Stimulated activated CD4-positive, alpha-beta T cell treated with anti-CD3 and anti-CD28 coated beads, Interleukin-1b, Interleukin-23, amount 100 ng/mL, for 24 hours (primary cell): Measurements from ENCODE around the gene CD300A.

Experiments
- DNase-seq, 4 experiments: peaks; one replicate each; pipeline ENCODE4 v3.0.0-alpha.2; 2020; ENCODE audit warnings: low read depth in 4 of 4, low spot score in 1 of 4

The CD300A gene

DNA sequence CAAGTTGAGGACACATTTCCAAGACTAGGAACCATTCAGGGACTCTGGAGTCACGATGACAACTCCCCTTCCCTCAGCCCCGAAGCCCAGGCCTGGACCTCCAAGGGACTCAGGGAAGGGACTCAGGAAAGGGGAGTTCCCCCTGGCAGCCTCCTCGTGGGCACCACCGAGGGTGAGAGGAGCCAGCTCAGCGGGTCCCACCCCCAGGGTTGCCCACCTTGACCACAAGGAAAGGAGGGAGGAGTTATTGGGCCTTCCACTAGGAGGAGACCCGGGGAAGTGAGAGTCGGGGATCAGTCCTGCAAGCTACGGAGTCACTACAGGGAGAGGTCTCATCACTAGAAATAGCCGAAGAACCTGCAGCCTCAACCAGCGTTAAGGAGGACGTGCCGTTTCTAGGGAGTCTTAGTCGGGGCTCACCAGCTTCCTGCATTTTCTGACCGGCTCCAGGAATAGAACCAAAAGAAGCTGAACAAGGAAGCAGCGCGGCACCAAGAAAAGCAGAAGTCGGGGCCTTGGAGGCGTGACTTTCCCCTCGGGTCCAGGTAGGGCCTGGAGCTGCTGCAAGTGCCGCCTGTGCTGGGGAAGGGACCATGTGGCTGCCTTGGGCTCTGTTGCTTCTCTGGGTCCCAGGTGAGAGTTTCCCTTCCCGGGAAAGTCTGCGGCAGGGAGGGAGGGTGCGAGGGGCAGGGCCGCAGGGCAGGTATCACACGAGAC lies at the start of gene CD300A:
CD300A (plus strand) TSS at position 524 of the 717 bp plus-strand sequence; CDS start at position 594, 70 bp downstream.
- no peak for DNase-seq

DNA sequence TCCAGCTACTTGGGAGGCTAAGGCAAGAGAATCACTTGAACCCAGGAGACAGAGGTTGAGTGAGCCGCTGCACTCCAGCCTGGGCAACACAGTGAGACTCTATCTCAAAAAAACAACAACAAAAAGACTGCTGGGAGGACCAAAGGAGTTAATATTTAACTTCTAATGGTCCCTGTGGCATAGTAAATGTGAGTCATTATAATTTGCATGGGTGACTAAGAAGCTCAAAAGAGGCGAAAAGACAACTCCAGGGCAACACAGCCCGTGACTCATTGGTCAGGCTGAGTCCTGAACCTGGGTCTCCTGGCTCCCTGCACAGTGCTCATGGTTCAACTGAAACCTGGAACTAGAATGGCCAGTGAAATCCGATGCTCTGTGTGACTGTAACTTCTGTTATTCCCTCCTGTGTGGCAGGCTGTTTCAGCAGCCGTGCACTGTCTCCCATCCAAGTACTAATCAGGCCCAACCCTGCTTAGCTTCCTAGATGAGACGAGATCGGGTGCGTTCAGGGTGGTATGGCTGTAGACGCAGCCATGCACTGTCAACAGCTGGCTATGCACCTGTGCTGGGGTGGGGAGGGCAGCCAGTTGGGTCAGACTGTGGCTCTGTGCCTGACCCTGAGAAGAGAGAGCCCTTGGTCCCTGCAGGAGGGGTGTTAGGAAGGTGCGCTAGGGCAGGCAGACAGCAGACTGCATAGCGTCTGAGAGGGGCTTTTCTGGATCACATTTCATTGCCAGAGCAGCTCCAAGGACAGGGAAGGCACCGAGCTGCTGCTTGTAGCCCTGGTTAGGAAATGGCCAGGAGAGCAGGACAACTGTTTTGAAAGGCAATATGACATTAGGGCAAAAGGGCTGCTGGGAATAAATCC lies 49.0 kb upstream of the CD300A start:
- no peak for DNase-seq

DNA sequence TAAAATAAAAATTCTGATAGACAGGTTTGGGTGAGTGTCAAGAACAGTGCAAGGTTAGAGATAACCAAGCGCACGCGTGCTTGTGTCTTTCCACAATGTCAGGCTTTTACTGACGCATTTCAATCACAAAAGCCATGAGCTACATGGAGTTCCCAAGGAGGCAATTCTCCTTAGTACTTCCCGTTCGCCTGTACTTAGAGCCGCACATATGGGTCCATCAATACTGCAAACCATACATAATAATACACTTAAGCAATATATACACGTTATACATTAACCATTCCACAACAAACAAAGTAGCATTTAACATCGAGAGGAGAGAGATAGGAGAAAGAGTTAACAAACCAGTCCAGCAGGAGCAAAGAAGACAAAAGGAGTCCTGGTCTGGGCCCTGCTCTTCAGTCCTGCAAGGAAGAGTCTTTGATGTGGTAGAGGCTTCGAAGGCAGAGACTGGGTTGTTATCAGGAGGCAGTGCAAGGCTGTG lies 46.5 kb upstream of the CD300A start:
- DNase-seq: no peak

DNA sequence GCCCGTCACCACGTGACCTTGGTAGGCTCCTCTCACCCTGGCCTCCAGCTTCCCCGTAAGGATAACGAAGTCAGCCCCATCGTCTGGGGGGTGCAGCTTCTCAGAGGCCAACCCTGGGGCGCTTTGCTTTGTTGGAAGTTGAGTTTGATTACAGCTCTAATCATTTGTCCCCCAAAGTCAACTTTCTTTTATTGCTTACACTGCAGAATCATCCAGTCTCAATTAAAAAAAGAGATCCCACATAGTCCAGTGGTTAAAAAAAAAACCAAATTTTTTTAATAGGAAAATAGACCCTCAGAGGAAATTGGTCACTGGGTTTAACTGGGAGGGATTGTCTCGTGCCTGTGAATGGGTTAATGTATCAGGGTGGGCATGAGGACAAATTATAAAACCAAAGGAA lies 42.3 kb upstream of the CD300A start:
- no peak for DNase-seq

DNA sequence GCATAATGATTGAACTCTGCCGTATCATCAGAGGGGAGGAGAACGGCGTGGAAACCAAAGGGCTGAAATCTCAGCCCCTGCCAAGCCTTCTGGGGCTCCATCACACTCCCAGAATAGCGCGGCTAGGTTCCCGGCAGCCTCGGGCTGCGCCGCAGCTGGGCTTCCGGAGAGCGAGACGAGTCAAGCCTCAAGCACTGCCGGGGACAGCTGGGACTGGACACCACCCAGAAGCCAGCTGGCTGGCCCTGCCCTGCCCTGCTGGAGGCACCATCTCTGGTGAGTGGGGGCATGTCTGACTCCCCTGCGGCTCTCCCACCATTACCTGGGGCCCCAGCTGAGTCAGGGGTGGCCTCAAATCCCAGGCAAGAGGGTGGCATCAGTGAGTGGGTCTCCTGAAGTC lies 41.8 kb upstream of the CD300A start:
- no peak for DNase-seq

DNA sequence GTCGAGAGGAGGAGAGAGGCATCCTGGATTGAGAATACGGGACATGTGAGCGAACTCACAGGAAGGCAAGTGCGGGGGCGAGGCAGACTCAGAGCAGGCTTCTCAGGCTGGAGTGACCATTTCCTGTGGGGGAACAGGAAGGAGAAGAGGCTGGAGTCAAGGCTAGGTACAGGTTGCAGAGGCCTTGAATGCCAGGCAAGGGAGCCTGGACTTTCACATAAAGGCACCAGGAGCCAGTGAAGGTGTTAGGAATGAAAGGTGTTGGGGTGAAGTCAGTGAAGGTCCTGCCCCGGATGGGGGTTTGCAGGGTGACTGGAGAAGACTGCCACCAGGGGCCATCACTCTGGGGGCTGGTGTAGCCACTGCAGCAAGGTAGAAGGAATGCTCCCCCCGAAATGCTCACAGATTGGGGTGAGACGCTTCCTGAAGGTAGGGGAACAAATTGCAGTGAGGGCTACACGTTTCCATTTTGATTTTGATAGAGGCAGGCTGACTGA lies 39.8 kb upstream of the CD300A start:
- no peak for DNase-seq

DNA sequence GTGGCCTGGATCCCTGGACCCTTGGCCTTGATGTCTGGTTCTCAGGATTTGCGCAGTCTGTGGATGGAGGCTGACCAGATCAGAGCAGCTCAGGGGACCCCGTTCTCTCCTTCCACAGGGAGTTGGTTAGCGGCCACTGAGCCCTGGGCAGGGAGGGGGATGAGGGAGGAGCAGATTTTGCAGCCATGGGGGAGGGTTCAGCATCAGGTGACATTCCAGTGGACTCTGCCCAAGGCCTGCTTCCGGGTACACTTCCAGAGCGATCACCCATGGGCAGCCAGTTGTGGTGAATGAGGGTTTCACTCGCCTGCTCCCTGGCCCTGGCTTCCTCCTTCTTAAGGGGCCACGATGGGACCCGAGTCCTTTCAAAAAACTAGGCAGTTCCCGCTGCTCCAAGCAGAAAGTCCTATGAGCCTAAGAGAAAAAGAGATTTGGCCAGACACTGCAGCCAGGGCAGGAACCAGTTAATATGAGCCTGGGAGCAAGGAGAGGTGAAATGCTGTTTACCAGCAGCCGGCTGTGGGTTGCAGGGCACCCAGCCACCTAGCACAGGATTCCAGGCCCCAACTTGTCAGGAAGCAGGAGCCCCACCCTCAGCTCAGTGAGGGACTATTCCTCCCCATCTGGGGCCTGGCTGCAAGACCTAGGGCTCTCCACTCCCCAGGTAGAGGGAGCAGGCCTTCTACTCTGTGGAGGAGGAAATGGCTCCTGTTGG lies 39.2 kb upstream of the CD300A start:
- DNase-seq: no peak

DNA sequence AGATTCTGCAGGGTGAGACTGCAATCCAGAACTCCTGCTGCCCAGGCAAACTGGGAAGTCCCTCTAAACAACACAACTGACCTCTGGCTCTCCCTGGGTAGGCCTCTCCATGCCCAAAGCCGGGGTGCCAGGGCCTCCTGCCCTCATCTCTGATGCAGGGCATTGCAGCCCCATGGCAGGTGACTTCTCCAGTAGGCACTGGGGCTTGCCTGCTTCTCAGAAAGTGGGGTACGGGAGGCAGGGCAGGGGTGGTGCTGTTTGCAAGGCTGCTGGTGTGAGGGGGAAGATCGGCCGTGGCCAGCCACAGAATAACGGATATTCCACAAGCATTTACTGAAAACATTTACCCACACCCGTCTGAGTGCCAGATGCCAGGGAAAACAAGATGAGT lies 38.7 kb upstream of the CD300A start:
- no peak for DNase-seq

DNA sequence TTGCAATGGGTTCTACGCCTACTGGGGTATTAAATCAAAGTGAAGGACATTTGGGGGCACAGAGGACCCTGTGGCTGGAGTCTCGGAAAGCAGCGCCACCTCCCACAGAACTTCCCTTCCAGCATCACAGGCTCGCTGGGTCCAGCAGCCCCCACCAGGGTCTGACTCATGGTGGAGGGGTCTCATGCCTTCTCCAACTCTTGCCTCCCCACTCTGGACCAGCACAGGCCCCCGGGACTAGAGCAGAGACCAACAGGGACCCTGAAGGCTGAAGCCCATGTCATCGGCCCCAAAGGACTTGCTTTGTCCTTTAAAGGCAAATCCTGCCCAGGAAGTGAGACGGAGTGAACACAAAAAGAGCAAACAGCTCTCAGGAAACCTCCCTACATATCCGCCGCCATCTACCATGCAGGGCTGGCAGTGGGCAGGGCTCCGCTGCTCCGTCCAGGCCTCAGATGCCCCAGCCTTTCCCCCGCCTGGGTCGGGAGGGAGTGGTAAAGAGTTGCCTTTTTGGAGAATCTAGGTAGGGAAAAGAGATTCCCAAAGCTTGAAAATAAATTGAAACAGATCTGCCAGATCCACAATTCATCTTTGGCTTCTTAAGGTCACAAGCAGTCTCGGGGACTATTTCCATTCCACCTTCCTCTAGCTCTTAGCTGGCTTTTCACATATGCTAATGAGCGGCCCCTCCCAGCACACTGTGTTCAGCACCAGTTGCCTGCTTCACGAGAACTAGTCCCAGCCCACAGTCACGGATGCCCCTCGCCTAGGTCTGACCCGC lies 36.6 kb upstream of the CD300A start:
- no peak for DNase-seq

DNA sequence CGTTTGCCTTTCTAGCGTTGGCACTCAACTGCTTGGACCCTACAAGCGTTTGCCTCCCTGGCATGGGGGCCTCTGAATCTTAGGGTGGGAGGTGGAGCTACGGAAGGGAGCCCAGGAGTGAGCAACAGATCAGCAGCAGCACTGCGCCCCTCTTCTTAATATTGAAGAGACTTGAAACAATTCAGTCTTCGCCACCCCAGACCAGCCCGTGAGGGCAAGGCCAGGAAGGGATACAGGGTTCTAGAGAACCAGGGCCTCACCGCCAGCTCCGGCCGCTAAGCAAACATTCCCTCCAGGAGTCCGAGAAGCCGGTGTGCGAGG lies 36.1 kb upstream of the CD300A start:
- no peak for DNase-seq

DNA sequence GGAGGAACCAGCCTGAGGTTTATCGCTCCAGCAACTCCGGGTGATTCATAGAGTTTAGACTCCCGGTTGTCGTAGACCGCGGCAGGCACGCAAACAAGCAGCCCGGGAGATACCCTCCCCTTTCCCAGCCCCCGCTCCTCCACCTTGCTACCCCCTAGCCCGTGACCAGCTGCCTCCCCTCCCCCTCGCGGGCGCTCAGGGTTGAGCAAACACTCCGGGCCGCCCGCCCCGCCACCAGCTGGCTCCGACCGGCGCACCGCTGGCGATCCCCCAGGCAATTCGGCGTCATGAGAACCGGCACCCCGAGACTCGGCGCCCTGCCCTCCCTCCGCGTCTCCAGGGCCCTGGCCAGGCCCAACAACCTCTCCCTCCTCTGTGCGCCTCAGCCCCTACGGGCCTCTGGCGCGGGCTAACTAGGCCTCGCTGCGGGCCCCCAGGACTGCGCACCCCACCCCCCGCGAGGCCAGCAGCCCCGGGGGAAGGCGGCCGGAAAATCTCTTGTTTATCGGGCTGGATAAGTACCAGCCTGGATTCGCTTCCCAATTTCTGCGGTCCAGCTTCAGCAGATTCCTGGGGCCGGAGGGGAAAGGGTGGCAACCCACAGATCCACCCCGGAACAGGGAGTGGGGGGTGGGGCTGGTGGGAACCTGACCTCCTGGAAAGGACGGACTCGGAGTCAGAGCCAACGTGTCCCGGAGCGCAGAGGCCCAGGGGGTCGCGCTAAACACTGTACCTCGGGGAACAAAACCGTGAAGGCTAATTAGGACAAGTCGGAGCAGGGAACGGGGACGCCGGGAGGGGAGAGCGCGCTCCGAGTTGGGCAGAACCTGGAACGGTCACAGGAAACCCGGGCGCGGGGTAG lies 35.5 kb upstream of the CD300A start:
- peak in 1 of 4 experiments; percentile 23 for DNase-seq

DNA sequence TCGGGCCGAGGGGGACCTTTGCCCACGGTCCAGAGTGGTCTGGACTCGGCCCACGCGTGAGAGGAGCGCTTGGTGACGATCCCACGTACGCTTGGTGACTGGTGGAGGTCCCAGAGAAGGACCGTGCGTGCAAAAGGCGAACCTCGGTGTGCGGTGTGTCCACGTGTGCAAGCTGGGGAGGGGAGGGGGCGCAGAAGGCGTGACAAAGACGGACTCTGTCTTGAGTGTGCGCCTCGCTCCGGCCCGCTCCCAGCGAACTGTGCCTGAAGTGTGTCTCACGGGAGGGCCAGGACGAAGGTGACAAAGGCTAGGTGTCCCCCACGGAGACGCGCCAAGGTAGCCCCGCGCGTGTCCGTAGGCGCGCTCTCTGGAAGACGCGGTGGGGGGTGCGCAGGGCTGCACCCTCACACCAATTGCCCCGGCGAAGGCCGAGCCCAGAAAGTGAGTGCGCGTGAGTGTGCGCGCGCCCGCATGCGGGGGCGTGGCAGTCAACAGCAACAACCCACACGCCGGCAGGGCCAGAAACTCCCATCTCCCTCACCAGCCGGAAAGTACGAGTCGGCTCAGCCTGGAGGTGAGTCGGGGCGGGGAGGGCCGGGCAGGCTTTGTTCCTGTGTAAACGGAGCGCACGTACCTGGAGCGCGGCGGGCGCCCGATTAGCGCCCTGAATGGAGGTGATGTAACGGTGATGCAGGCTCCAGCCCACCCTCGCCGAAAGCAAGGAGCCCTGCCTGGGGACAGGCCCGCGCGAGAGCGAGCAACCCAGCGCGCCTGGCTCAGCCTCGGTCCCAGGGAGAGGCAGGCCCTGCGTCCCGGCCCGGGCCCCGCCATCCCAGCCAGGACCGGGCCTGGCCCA lies 34.6 kb upstream of the CD300A start, which contains the start of gene GPRC5C:
GPRC5C (plus strand) TSS at position 521 of the 856 bp plus-strand sequence. CDS start 7,689 bp downstream, outside the sequence.
- DNase-seq: peak in 2 of 4 experiments; percentile 40 to 51

DNA sequence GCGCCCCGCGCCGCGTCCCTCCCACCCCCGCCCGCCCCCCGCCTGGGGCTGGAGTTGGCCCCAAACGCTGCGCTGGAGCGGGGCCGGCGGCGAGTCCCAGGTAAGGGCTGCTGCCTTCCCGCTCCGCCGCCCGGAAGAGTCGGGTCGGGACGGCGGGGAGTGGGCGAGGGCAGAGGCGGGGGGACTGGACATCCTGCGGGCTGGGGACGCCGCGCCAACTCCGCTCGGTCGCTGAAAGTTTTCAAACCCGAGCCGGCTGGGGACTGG lies 34.1 kb upstream of the CD300A start:
- no peak for DNase-seq

DNA sequence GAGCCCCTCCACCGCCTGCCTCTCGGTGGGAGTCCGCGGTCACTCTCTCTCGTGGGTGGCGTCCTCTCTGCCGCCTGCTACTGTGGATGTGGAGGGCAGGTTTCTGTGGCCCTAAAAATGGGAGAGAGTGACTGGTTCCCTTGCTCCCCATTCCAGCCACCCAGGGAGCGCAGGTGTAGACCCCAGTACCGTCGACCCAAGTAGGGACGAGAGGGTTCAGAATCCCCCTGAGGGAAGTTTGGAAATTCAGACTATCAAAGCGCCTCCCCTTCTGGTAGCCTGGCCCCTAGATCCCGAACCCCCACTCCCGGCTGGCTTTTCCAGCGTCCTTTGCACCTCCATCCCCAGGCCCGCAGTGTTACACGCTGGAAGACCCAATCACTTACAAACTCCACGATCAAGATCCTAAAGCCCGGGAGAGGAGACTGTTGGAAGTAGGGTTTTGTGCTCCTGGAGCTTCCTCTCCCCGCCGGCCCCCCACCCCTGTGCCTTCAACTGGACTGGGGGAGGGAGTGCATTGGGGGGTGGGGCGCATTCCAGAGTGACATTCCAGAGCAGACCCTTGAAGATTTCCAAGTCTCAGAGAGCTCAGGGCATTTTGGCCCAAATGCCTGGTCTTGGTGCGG lies 33.6 kb upstream of the CD300A start:
- DNase-seq: no peak

DNA sequence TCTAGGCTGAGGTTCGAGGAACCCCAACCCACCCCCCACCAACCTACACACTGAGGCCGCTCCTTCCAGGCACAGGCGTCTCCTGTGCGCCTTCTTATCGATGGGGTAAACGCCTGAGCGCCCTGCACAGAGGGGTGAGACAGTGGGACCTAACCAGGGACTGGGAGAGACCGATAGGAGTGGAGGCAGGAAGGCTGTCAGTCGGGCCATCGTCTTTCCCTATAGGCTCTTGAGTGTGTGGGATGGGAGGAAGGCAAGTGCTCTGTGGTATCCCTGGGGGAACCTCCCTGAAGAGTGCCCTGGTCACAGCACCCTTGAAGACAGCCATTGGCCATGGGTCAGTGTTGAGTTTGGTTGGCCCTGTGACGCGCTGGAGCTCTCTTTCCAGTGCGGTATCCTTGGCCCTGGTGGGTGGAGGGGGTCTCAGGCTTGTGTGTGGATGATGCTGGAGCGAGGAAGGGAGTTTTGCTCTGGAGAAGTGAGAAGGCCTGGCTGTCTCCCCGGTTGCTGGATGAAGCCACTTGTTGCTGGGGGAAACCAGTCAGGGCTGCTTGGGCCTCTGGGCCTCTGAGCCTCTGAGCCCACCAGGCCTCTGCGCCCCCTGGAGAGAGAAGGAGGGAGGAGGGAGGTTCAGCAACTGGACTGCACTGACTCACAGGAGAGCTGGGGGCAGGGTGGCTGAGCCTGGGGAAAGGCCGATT lies 32.9 kb upstream of the CD300A start:
- DNase-seq: no peak

DNA sequence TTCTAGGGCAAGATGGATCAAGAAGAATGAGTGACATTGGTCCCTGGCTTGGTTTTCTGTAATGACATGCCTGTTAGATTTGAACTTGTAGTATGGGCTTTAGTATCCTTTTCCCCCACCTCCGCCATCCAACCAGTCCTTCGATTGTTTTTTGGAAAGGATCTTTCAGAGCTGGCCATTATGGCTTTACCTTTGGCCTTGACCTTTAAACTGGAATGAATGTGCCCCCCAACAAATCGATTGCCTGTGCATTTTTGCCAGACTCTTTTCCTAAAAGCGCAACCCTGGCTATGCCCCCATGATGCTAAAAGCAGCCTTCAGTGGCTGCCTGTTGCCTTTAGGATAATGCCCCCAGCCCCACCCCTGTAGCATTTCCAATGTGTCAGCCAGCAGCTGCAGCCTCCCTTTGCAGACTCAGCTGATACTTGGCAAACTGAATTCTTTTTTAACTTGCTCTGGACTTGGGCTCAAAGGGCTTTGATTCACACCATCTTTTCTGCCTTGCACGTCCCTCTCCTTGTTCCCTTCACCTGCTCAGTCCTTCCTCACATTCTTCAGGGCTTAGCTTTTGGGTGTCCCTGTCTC lies 30.6 kb upstream of the CD300A start:
- no peak for DNase-seq

DNA sequence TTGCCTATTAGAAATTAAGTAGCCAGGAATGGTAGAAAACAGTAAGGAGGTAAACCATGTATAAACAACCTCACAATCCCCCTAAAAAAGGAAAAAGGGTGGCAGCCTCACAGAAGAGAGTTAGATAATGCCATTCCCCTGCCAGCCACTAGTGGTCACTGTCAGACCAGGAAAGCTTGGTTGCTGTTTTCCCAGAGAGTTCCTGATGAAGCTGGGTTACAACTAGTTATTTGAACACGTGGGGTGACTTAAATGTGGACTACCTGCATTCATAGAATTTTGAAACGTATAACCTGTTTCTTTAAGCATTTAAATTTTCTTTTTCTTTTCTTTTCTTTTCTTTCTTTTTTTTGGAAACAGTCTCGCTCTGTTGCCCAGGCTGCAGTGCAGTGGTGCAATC lies 28.7 kb upstream of the CD300A start:
- DNase-seq: no peak
